Upper lobe of left lung (tissue), 6 donors: ENCODE data around the gene KSR2. TPM values are rescaled to one million over a fixed set of nuclear protein-coding genes. Genes with fewer than 3 reads are reported as not detected.

Experiments
- ATAC-seq, 2 donors: fragments of 200-7000 bp; cut with Tn5 transposase; one replicate each; pipeline ENCODE4 v1.9.1; 2022; ENCODE audit warnings: mild to moderate bottlenecking in 2 of 2, moderate library complexity in 2 of 2; ENCODE audit not compliant: low FRiP score in 2 of 2
- DNase-seq, 2 donors: peaks; one replicate each; pipeline ENCODE4 v3.0.0-alpha.2; 2019 to 2020
- H3K27ac ChIP-seq, 4 donors: fragments of 200-600 bp; sonication (generic); one replicate each; pipeline ENCODE4 v1.5.1; 2016 to 2019
- H3K27me3 ChIP-seq, 4 donors: fragments of 200-600 bp; sonication (generic); one replicate each; pipeline ENCODE4 v1.5.1; 2017 to 2019
- H3K36me3 ChIP-seq, 4 donors: fragments of 200-600 bp; sonication (generic); one replicate each; pipeline ENCODE4 v1.5.1; 2016 to 2019
- H3K4me1 ChIP-seq, 4 donors: fragments of 200-600 bp; sonication (generic); one replicate each; pipeline ENCODE4 v1.5.1; 2018 to 2019
- H3K4me3 ChIP-seq, 4 donors: fragments of 200-600 bp; sonication (generic); one replicate each; pipeline ENCODE4 v1.5.1; 2017 to 2019; ENCODE audit warnings: mild to moderate bottlenecking in 2 of 4, moderate library complexity in 1 of 4
- H3K9me3 ChIP-seq, 4 donors: fragments of 200-600 bp; sonication (generic); one replicate each; pipeline ENCODE4 v1.5.1; 2018 to 2019
- EP300 ChIP-seq, 4 donors: sonication (generic); formaldehyde crosslinking; IDR thresholded peaks; one replicate each; pipeline ENCODE4 v1.5.1; 2017; ENCODE audit warnings: antibody characterized with exemption in 4 of 4, control low read depth in 2 of 4
- POLR2A ChIP-seq, 4 donors: fragments of 450-650 bp; IDR thresholded peaks; one replicate each; pipeline ENCODE4 v1.5.1; 2016 to 2017; ENCODE audit warnings: antibody characterized with exemption in 4 of 4, mild to moderate bottlenecking in 2 of 4
- POLR2AphosphoS5 ChIP-seq, 2 donors: sonication (generic); formaldehyde crosslinking; IDR thresholded peaks; one replicate each; pipeline ENCODE4 v1.5.1; 2017; ENCODE audit warnings: antibody characterized with exemption in 2 of 2
- WGBS, 2 donors: methylation state at CpG; one replicate each; pipeline ENCODE4 v1.1.5; 2017 to 2018; 5-methylcytosine and 5-hydroxymethylcytosine counted together
- total RNA-seq, 6 donors: library from RNA; depleted of rRNA in 4 of 6; stranded (reverse); fragments of >200 nt in 4 of 6; gene quantifications; one replicate each; pipeline versions ENCODE4 v1.1.0 to v1.2.1, GENCODE V29; 2016 to 2021
- TF ChIP-seq, protein P1 (sequence below), 6 experiments: fragments of 450-650 bp in 4 of 6; fragments of 200-600 bp in 2 of 6; sonication (generic) in 2 of 6; IDR thresholded peaks; one replicate each; pipeline ENCODE4 v1.5.1; 2016 to 2019; ENCODE audit warnings: antibody characterized with exemption in 6 of 6
- donor health status: DM: no; HTN: no; CAD: no; lungs with moderate emphysema.
- donor health status: DM: no; HTN: yes; CAD: no; lungs with severe emphysema.

KSR2 gene
- total RNA-seq, 6 donors from 2014 or later, result 0.30 to 3.2 (median 0.85) TPM

DNA sequence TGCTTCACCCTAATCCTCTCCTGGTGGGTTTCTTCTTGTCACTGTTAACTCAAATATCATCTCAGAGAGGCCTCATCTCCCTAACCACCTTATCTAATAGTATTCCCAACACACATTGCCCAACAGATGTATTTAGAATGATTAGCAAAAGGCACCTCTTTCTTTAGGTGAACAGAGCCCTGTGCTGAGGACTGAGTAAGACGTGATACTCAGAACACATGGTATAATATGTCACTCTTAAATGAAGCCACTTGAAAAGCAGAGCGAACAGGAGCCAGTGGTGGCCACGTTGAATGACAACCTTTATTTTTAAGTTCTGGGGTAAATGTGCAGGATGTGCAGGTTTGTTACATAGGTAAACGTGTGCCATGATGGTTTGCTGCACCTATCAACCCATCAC, 1.5 kb upstream of the KSR2 start:
- Histone ChIP-seq H3K4me1 (peaks cover 0 to 18% (median 7%) of the 10 kb centered on the region in 4 donors), H3K36me3 (no peaks in the 10 kb centered on the region), H3K4me3 (no peak overlapping the region), H3K27ac (no peak overlapping the region), H3K27me3 (peaks cover 0 to 15% (median under 1%) of the 10 kb centered on the region in 4 donors), H3K9me3 (peaks cover 0 to 5% (median 2%) of the 10 kb centered on the region in 4 donors)
- TF ChIP-seq, protein P1, sequence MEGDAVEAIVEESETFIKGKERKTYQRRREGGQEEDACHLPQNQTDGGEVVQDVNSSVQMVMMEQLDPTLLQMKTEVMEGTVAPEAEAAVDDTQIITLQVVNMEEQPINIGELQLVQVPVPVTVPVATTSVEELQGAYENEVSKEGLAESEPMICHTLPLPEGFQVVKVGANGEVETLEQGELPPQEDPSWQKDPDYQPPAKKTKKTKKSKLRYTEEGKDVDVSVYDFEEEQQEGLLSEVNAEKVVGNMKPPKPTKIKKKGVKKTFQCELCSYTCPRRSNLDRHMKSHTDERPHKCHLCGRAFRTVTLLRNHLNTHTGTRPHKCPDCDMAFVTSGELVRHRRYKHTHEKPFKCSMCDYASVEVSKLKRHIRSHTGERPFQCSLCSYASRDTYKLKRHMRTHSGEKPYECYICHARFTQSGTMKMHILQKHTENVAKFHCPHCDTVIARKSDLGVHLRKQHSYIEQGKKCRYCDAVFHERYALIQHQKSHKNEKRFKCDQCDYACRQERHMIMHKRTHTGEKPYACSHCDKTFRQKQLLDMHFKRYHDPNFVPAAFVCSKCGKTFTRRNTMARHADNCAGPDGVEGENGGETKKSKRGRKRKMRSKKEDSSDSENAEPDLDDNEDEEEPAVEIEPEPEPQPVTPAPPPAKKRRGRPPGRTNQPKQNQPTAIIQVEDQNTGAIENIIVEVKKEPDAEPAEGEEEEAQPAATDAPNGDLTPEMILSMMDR (IDR thresholded peaks at IDR 0.05), result no peak
- TF ChIP-seq EP300 (IDR thresholded peaks at IDR 0.05), result no peak
- no peak for TF ChIP-seq POLR2A (IDR thresholded peaks at IDR 0.05)
- no peak for TF ChIP-seq POLR2AphosphoS5 (IDR thresholded peaks at IDR 0.05)
- DNase-seq, result no peak
- ATAC-seq, result no peak
- 88 to 90% methylated on average over 4 of the region's 4 CpGs for WGBS, 2 donors

DNA sequence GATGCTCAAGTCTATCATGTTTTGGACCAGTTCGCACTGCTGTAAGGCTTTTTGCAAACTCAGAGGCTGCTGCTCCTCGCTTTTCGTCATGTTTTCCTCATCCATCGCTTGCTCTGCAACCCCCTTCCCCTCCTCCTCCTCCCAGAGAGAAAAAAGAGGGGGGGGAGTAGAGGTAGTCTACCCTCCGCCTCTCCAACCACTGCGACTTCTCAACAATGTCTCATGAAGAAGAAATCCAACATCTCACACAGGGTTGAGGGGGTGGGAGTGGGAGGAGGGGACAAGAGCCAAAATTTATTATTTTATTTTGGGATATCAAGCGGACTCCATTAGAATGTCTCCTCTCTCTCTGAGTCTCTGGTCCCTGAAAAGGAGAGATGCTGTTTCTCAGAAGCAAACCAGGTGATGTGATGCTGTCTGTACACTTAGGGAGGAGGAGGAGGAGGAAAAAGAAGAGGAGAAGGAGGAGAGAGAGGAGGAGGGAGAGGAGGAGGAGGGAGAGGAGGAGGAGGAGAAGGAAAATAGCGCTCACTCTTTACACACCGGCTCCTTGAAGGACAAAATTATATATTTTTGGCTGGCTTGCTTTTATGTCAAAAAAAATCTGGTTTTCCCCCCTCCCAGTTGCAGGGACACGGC, 520 bp downstream of the KSR2 start:
- WGBS, 2 donors, result 4 to 12% methylated on average over 10 of the region's 10 CpGs

DNA sequence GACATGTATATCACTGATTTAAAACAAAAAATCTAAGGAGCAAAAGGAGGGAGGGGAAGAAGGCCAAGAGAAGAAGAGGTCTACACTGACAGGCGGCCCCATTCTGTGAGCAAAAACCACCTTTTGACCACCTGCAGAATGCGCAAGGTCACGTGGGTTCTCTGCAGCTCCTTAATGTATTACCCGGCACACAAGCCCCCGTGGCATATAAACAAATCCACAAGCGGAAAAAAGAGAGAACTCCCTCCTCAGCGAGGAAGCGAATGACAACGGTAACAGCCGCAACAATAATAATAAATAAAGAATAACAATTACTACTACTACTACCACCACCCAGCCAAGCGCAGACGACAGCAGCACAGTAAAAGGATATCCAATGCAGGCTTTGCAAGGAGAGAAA, 1.3 kb downstream of the KSR2 start:
- no peak overlapping the region for H3K4me3 ChIP-seq
- peaks cover 0 to 18% (median 7%) of the 10 kb centered on the region in 4 donors for H3K4me1 ChIP-seq
- DNase-seq, result no peak
- TF ChIP-seq EP300 (IDR thresholded peaks at IDR 0.05) (no peak), POLR2A (IDR thresholded peaks at IDR 0.05) (no peak), POLR2AphosphoS5 (IDR thresholded peaks at IDR 0.05) (no peak)
- TF ChIP-seq, protein P1 (IDR thresholded peaks at IDR 0.05), result no peak
- no peak for ATAC-seq
- no peaks in the 10 kb centered on the region for H3K36me3 ChIP-seq
- no peak overlapping the region for H3K27ac ChIP-seq
- peaks cover 0 to 15% (median under 1%) of the 10 kb centered on the region in 4 donors for H3K27me3 ChIP-seq
- peaks cover 0 to 5% (median 2%) of the 10 kb centered on the region in 4 donors for H3K9me3 ChIP-seq
- WGBS, 2 donors, result 29 to 42% methylated on average over 12 of the region's 12 CpGs

More for the DNA sequence above, 520 bp downstream of the KSR2 start:
- H3K4me3 ChIP-seq, result peak overlapping the region; percentile 35 to 56 (median 51)
- no peak for TF ChIP-seq POLR2AphosphoS5 (IDR thresholded peaks at IDR 0.05)
- TF ChIP-seq, protein P1 (IDR thresholded peaks at IDR 0.05), result no peak
- TF ChIP-seq POLR2A (IDR thresholded peaks at IDR 0.05), result no peak
- peaks cover 0 to 15% (median under 1%) of the 10 kb centered on the region in 4 donors for H3K27me3 ChIP-seq
- ATAC-seq (no peak), DNase-seq (no peak)
- H3K9me3 ChIP-seq, result peaks cover 0 to 5% (median 2%) of the 10 kb centered on the region in 4 donors
- peak overlapping the region in 2 of 4 donors; percentile 74 to 79 for H3K27ac ChIP-seq
- no peaks in the 10 kb centered on the region for H3K36me3 ChIP-seq
- H3K4me1 ChIP-seq, result peaks cover 0 to 18% (median 7%) of the 10 kb centered on the region in 4 donors

DNA sequence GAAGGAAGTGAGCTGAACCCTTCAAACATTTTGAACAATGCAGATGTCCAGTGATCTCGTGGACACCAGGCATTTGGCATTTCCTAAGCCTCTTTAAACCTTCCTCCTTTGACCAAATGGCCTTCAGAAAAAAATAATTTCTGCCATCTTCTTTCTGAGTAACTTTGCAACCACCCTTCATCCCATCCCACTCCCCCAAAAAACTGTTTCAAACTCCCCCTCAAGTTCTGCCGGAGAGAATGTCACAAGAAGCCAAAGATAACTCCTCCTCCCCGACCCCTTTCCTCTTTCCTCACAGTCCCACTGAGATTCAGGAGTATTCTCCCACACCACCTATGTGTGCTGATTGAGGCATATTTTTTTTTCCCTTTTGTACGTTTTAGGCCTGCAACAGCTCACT, 1.7 kb downstream of the KSR2 start:
- whole genome bisulfite sequencing, 2 donors, result 41 to 44% methylated on average over 4 of the region's 4 CpGs
- Histone ChIP-seq H3K4me1 (peaks cover 0 to 18% (median 7%) of the 10 kb centered on the region in 4 donors), H3K27me3 (peaks cover 0 to 15% (median under 1%) of the 10 kb centered on the region in 4 donors), H3K9me3 (peaks cover 0 to 5% (median 2%) of the 10 kb centered on the region in 4 donors), H3K27ac (no peak overlapping the region), H3K36me3 (no peaks in the 10 kb centered on the region), H3K4me3 (no peak overlapping the region)
- no peak for DNase-seq
- no peak for ATAC-seq
- TF ChIP-seq EP300 (IDR thresholded peaks at IDR 0.05) (no peak), POLR2A (IDR thresholded peaks at IDR 0.05) (no peak), POLR2AphosphoS5 (IDR thresholded peaks at IDR 0.05) (no peak)
- TF ChIP-seq, protein P1 (IDR thresholded peaks at IDR 0.05), result no peak
